ENCODE measurements around the gene VASN. TPM values are rescaled to one million over a fixed set of nuclear protein-coding genes. Genes with fewer than 3 reads are reported as not detected.

The VASN gene
- total RNA-seq, 2 donors from 2014 or later: 0.11 to 0.29 TPM

DNA sequence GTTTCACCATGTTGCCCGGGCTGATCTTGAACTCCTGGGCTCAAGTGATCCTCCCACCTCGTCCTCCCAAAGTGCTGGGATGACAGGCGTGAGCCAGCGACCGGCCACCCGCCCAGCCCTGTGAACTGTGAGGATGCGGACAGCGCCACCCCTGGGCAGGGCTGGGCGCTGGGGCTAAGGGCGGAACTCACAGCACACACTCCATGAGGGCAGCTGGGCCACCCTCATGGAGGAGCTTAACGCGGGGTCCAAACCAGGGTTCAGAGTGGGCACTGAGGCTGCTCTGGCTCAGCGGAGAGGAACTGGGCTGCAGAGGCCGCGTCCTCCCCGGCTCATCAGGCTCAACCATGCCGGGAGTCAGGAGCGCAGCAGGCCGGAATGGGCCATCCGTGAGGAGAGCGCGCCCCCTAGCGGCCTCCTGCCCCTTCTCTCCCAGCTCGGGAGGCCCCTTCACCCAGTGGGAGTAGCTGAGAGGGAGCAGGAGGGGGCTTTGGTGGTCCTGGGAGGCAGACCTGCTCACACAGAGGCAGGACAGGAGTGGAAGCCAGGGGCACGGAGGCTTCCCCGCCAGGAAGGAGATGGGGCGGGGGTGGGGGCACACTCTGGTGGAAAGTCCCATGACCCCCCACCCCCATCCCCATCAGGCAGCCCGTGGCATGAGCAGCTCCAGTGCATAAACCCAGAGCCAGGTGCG lies 30.9 kb downstream of the VASN start:
- H3K4me3 Mint-ChIP-seq: no peak overlapping the region
- peaks cover 83% of the 10 kb centered on the region for H3K36me3 Mint-ChIP-seq (ENCODE audit: low read depth)
- ATAC-seq (replicated peaks): peak; percentile 85
- H3K9me3 Mint-ChIP-seq: no peaks in the 10 kb centered on the region
- peaks cover 11% of the 10 kb centered on the region for H3K4me1 Mint-ChIP-seq
- no peak overlapping the region for H3K27ac Mint-ChIP-seq
- no peaks in the 10 kb centered on the region for H3K27me3 Mint-ChIP-seq

DNA sequence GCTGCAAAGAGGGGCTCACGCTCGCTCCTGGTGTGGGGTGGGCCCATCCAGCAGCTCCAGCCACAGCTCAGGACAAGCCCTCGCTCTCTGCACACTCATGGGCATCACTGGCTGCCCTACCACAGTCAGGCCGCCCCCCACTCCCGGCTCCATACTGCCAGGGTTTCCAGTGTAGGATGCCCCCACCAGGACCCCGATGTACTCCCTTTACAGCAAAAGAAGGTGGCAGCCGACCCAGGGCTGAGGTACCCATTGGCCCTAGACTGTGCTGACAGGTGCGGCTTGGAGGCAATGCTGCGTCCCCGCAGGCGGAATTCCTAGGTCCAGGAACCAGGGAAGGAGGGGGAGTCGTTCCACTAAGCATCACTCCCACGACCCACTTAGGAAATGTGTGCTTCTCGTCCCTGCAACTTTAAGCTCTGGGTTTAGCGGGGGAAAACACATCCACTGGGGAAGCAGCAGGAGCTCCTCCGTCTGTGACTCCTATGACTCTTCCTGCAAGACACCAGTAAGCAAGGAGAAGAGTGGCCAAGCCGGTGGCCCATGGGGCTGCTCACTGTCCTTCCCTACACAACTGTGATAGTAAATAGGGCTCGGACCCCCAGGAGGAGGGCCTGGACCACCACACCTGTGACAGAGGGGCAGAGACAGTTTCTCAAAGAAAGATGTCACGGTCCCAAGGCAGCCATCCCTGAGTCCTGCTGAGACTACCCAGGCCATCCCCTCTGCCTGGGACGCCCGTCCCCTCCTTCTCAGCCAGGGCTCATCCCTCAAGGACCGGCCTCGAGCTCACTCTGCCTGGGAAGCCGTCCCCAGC lies 31.7 kb downstream of the VASN start:
- peak; percentile 10 for ATAC-seq (replicated peaks)
- peaks cover 86% of the 10 kb centered on the region for H3K36me3 Mint-ChIP-seq (ENCODE audit: low read depth)
- H3K27ac Mint-ChIP-seq: no peak overlapping the region
- H3K9me3 Mint-ChIP-seq: no peaks in the 10 kb centered on the region
- peaks cover 11% of the 10 kb centered on the region for H3K4me1 Mint-ChIP-seq
- no peak overlapping the region for H3K4me3 Mint-ChIP-seq
- H3K27me3 Mint-ChIP-seq: no peaks in the 10 kb centered on the region

DNA sequence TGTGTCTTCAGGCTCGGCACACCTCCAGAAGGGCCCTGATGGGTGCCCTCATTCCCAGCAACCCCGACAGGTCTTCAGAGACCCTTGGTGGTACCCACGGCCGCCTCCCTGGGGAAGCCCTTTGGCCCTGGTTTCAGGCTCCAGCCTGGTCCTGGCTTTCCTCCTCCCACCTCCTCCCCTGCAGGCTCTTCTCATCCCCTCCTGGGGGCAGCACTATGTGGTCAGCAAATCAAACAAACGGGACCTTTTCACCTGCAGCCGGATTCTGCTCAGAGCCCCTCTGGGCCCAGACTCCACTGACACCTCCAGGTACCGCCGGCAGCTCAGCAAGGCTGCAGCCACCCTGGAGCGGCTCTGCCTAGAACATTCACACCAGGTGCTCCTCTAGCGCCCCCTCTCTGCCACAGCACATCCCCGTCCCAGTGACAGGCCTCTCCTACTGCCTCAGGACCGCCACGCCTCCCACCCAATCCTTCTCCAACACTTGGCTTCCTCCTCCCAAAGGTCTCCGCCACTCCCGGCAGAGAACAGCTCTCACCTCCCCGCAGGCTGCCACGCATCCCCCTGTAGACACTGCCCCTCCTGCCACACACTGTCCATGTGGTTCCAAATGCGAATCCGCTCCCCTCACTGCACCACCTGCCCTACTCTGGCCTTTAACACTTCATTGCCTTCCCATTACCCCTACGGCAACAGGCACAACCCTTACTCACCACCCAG lies 32.8 kb downstream of the VASN start:
- peak; percentile 39 for ATAC-seq (replicated peaks)
- H3K27ac Mint-ChIP-seq: no peak overlapping the region
- peaks cover 11% of the 10 kb centered on the region for H3K4me1 Mint-ChIP-seq

DNA sequence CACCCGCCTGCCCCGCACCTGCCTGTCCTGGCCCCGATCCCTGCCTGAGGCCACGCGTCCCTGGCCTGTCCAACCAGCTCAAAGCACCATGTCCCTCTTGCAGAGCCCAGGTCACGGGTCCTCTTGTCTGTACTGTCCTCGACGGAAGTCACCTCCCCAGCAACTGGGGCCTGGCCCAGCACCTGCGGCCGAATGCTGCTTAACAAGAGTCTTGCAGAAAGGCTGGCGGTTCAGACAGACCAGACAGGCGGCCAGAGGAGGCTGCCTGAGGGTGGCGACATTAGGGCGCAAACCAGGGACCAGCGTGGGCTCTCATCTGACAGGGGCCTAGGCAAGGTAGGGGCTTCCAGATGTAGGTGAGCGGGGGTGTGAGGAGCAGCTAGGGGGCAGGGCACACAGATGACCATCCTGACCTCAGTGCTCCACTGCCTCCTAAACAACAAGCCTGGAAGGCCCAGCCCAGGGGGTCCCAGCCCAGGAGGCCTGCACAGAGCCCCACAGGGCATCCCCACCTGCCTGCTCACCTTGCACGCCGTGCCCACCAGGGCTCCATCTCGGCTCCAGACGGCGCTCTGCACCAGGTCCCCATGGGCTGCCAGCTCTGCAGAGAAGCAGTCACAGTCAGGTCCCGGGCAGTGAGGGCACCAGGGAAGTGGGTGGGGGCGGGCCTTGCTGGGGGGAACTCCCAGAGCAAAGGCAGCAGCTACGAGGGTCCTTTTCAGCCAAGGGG lies 33.5 kb downstream of the VASN start:
- Mint-ChIP-seq H3K9me3 (no peaks in the 10 kb centered on the region), H3K27ac (no peak overlapping the region), H3K27me3 (no peaks in the 10 kb centered on the region), H3K4me1 (peaks cover 11% of the 10 kb centered on the region), H3K36me3 (ENCODE audit: low read depth) (peaks cover 86% of the 10 kb centered on the region), H3K4me3 (no peak overlapping the region)
- no peak for ATAC-seq (replicated peaks)

More for the DNA sequence above, 32.8 kb downstream of the VASN start:
- no peaks in the 10 kb centered on the region for H3K27me3 Mint-ChIP-seq
- H3K9me3 Mint-ChIP-seq: no peaks in the 10 kb centered on the region
- peaks cover 86% of the 10 kb centered on the region for H3K36me3 Mint-ChIP-seq (ENCODE audit: low read depth)
- no peak overlapping the region for H3K4me3 Mint-ChIP-seq

DNA sequence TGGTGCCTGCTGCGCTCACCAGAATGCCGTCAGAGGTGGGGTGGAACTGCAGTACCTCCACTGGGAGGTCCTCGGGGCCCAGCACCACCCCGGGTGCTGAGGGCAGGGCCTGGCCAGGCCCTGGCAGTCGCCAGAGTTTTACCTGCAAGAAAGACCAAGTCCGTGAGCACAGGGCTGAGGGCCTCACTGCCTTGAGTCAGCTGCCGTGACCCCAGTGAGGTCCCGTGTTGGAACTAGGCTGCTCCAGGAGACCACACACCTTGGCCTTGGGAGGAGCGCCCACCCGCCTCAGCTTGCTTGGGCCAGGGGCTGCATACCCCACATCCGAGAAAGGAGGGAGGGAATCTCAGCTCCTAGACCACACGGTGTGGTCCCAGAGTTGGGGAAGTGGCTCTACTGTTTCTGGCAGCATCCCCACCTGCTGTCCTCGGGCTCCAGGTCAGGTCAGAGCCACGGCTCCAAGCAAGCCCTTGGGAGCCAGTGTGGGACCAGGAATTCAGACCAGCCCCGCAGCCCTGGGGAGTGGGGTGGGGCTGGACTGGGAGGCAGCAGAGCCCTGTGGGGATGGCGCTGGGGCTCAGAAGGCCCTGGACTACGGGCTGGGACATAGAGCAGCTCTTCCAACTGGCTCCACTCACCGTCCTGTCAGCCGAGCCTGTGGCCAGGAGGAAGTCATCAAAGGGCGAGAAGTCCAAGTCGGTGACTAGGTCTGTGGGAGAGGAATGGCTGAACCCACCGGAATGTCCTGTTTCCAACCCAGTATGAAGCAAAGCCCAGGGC lies 36.1 kb downstream of the VASN start:
- ATAC-seq (replicated peaks): no peak
- Mint-ChIP-seq H3K9me3 (no peaks in the 10 kb centered on the region), H3K36me3 (ENCODE audit: low read depth) (peaks cover 86% of the 10 kb centered on the region)

DNA sequence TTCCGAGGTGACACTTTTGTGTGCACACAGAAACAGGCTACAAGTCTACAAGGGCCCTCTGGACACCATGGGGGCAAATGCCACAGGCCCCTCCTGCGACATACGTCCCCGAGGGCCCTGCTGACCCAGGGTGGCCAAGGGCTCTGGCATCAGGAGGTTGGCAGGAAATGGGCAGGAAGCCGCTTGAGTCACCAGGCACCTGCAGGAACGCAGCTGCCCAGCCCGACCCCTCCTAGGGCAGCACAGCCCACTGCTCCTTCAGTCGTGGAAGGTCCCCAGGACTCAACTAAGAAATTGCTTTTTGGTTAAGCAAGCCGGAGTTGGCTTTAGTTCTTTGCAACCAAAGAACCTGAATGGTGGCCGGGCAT lies 36.7 kb downstream of the VASN start:
- Mint-ChIP-seq H3K27ac (no peak overlapping the region), H3K36me3 (ENCODE audit: low read depth) (peaks cover 90% of the 10 kb centered on the region), H3K4me3 (no peak overlapping the region), H3K27me3 (no peaks in the 10 kb centered on the region), H3K4me1 (peaks cover 8% of the 10 kb centered on the region), H3K9me3 (no peaks in the 10 kb centered on the region)
- no peak for ATAC-seq (replicated peaks)

More for the DNA sequence above, 36.1 kb downstream of the VASN start:
- H3K27me3 Mint-ChIP-seq: no peaks in the 10 kb centered on the region
- no peak overlapping the region for H3K4me3 Mint-ChIP-seq
- no peak overlapping the region for H3K27ac Mint-ChIP-seq
- H3K4me1 Mint-ChIP-seq: peaks cover 8% of the 10 kb centered on the region

DNA sequence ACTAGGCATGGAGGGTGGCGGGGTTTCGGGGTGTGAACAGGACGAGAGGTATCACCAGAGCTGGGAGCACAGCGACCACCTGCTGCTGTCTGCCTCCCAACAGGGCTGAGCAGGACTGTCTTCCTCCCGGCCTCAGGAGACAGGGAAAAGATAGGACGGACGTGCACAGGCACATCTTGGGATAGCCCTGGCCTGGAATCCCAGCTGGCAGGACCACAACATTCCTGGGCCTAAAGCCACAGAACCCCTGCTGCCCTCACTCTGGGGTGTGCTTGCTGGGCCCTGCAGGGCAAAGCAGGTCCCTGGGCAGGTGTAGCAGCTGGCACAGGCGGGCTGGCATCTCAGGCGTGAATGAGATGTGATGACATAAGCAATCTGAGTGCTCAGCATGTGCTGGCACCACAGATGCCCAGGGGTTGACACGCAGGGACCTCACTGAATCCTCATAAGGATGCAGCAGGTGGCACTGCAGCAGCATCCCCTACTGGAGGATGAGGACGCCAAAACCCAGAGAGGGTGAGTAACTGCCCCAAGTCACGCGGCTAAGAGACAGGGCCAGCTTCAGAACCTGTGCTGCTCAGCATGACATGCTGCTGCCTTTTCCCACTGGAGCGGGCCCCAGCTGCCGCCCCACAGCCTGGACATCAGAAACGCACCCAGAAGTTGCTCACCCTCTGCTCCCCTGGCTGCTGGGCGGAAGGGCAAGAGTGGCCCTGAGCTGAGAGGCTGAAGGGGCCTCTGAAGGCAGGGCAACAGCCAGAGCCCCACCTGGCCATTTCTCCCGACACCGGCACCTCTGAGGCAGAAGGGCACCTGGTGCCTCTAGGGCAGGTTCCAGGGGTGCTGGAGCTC lies 37.7 kb downstream of the VASN start:
- no peak overlapping the region for H3K27ac Mint-ChIP-seq
- no peak overlapping the region for H3K4me3 Mint-ChIP-seq
- peaks cover 11% of the 10 kb centered on the region for H3K4me1 Mint-ChIP-seq
- H3K9me3 Mint-ChIP-seq: no peaks in the 10 kb centered on the region
- peaks cover 95% of the 10 kb centered on the region for H3K36me3 Mint-ChIP-seq (ENCODE audit: low read depth)
- no peak for ATAC-seq (replicated peaks)
- H3K27me3 Mint-ChIP-seq: no peaks in the 10 kb centered on the region

DNA sequence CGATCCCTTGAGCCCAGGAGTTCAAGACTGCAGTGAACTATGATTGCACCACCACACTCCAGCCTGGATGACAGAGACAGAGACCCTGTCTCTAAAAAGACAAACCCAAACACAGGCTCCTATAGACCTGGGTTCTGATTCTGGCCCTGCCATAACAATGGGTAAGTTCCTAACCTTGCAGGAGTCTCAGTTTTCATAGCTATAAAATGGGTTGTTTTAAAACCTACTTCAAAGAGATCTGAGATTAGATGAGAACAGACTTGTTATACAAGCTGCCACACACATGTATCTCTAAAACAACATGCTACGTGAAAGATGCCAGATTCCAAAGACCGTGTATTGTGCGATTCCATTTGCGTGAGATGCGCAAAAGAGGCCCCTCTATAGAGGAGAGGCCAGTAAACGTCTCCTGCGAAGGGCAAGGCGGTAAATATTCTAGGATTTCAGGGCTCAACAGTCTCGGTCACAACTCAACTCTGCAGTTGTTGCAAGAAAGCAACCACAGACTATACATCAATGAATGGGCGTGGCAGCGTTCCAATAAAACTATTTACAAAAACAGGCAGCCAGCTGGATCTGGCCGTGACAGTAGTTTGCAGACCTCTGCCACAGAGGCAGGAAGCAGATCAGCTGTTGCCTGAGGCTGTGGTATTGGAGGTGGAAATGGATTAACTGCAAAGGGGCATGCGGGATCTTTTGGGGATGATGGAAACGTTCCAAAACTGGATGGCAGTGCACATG lies 38.9 kb downstream of the VASN start:
- no peak overlapping the region for H3K4me3 Mint-ChIP-seq
- peaks cover 17% of the 10 kb centered on the region for H3K4me1 Mint-ChIP-seq
- H3K36me3 Mint-ChIP-seq (ENCODE audit: low read depth): peaks cover 92% of the 10 kb centered on the region

DNA sequence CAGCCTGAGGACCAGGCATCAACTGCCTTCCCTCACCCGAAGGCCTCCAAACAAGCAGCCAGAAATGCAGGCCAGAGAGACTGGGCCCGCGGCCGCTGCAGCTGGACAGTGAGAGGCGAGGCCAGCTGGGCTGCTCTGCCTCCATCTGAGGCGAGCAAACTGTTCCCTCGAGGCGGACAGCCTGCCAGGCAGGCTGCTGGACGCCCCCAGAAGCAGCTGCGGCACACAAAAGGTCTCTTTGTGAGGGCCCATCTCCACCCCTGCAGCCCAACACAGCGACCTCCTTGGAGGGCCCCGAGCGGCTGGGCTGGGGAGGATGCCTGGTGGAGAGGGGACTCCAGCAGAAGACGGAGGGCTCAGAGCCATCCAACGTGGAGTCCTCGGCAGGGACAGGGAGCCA lies 40.0 kb downstream of the VASN start:
- no peak overlapping the region for H3K27ac Mint-ChIP-seq
- peaks cover 17% of the 10 kb centered on the region for H3K4me1 Mint-ChIP-seq
- no peak for ATAC-seq (replicated peaks)
- H3K36me3 Mint-ChIP-seq (ENCODE audit: low read depth): peaks cover 84% of the 10 kb centered on the region
- no peaks in the 10 kb centered on the region for H3K27me3 Mint-ChIP-seq
- no peak overlapping the region for H3K4me3 Mint-ChIP-seq
- H3K9me3 Mint-ChIP-seq: no peaks in the 10 kb centered on the region

More for the DNA sequence above, 38.9 kb downstream of the VASN start:
- Mint-ChIP-seq H3K9me3 (no peaks in the 10 kb centered on the region), H3K27me3 (no peaks in the 10 kb centered on the region), H3K27ac (peak overlapping the region; percentile 34)
- no peak for ATAC-seq (replicated peaks)

DNA sequence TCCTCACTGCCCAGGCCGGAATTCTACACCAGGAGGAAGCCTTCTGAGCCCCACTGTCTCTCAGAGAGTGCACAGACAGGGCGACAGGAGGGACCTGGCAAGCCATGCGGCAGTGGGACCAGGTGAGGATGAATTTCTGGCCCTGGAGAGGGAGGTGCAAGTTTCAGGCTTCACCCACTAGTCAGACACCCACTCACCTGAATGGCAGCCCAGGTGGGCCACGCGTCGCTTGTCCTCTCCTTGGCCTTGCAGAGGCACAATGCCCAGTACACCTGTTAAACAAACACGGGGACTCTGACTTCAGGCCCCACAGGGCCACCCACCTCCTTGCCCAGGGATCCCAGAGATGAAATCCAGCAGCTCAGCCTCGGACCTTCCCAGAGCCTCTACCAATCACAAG lies 40.5 kb downstream of the VASN start:
- no peak overlapping the region for H3K4me3 Mint-ChIP-seq
- peaks cover 79% of the 10 kb centered on the region for H3K36me3 Mint-ChIP-seq (ENCODE audit: low read depth)
- no peak for ATAC-seq (replicated peaks)
- H3K4me1 Mint-ChIP-seq: peaks cover 17% of the 10 kb centered on the region
- no peaks in the 10 kb centered on the region for H3K9me3 Mint-ChIP-seq
- no peaks in the 10 kb centered on the region for H3K27me3 Mint-ChIP-seq
- H3K27ac Mint-ChIP-seq: peak overlapping the region; percentile 4

DNA sequence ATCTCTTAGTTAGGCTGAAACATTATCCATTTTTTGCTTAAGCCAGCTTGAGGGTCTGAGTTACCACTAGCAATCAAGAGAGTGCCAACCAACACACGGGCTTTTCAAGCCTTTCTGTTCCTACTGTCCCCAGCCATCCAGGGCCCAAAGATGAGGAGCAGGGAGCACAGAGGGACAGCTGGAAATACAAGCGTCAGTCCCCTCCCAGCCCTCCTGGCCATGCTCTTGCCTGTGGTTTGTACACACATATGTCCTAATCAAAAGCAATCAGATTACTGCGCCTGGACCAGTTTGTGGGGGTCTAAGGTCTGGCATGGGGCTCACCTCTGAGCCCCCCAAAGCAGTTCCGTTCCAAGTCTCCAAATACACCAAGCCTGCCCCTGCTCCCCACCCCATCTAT lies 41.2 kb downstream of the VASN start:
- peaks cover 74% of the 10 kb centered on the region for H3K36me3 Mint-ChIP-seq (ENCODE audit: low read depth)
- H3K27me3 Mint-ChIP-seq: no peaks in the 10 kb centered on the region
- no peaks in the 10 kb centered on the region for H3K9me3 Mint-ChIP-seq
- ATAC-seq (replicated peaks): no peak
- H3K4me3 Mint-ChIP-seq: no peak overlapping the region
- H3K27ac Mint-ChIP-seq: peak overlapping the region; percentile 4
- peaks cover 17% of the 10 kb centered on the region for H3K4me1 Mint-ChIP-seq

DNA sequence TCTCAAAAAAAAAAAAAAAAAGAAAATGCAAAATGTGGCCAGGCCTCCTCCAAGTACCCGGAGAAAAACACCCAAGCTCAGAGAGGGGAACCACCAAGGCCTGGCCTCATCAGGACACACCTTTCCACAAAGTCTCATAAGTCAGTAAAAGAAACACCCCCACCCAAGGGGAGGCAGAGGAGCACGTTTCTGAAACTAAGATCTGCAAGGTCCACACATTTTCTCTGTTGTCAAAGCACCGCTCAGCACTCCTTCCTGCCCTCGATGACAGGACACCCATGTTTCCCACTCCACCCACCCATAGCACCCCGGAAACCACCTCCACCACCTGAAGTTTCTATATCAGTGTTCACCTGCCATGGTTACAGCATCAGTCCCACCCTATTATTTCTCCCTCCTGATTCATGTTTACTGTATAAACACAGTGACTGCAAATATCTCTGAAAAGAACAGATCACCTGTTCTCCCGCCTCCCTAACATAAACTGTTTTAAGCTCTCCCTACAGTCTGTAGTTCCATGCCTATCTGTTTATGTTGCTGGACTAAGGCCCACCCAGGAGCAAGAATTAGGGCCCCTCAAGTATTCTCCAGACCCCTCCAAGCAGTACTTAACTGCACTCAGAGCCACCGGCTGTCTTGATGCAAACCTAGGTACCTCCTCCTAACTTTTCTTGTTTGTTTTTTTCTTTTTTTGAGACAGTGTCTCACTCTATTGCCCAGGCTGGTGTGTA lies 42.7 kb downstream of the VASN start:
- ATAC-seq (replicated peaks): peak; percentile 78
- no peaks in the 10 kb centered on the region for H3K27me3 Mint-ChIP-seq
- peaks cover 59% of the 10 kb centered on the region for H3K36me3 Mint-ChIP-seq (ENCODE audit: low read depth)
- no peaks in the 10 kb centered on the region for H3K9me3 Mint-ChIP-seq
- H3K27ac Mint-ChIP-seq: peak overlapping the region; percentile 98
- peak overlapping the region; percentile 97 for H3K4me3 Mint-ChIP-seq
- H3K4me1 Mint-ChIP-seq: peaks cover 17% of the 10 kb centered on the region

Measured in activated T-helper 17 cell treated with anti-CD3 and anti-CD28 coated beads, Interleukin-2, amount 50 U/mL, for 72 hours (primary cell).